ENCODE measurements around the gene GREM2. TPM values are rescaled to one million over a fixed set of nuclear protein-coding genes. Genes with fewer than 3 reads are reported as not detected.

The GREM2 gene
- total RNA-seq, 1 experiment from 2014 or later = not detected

GRCh38 chr1:240579511-240579910 lies 32.4 kb downstream of the GREM2 start:
- H2BK12ac ChIP-seq (ENCODE audit: insufficient read length, low read depth, low read length) = no peak overlapping the region
- no peak overlapping the region for H2AFZ ChIP-seq (ENCODE audit: low read length)
- H2AK5ac ChIP-seq (ENCODE audit: insufficient read length, low read length) = no peak overlapping the region
- no peak overlapping the region for H3K4me3 Mint-ChIP-seq
- H3K27ac Mint-ChIP-seq = no peak overlapping the region
- no peak overlapping the region for H4K91ac ChIP-seq (ENCODE audit: insufficient read length, low read depth, low read length)
- no peak overlapping the region for H2BK120ac ChIP-seq (ENCODE audit: low read depth, low read length, poor library complexity, severe bottlenecking)
- no peak overlapping the region for H2BK5ac ChIP-seq (ENCODE audit: insufficient read length, low read length)
- no peak overlapping the region for H3K4ac ChIP-seq (ENCODE audit: low read depth, low read length)
- no peaks in the 10 kb centered on the region for H4K20me1 ChIP-seq (ENCODE audit: control insufficient read depth, insufficient read depth, insufficient read length)
- H3K4me1 Mint-ChIP-seq = peaks cover 4 to 7% of the 10 kb centered on the region in 2 experiments; a peak in 2 of 4 replicates
- no peaks in the 10 kb centered on the region for H3K79me2 ChIP-seq (ENCODE audit: insufficient read depth, low read length)
- no peak overlapping the region for H3K56ac ChIP-seq (ENCODE audit: insufficient read length, low read depth, low read length)
- H4K5ac ChIP-seq (ENCODE audit: insufficient read length, low read depth, low read length) = no peak overlapping the region
- H3K27me3 Mint-ChIP-seq (ENCODE audit: low read depth) = no peaks in the 10 kb centered on the region
- no peaks in the 10 kb centered on the region for H3K9me3 Mint-ChIP-seq
- H3T11ph ChIP-seq (ENCODE audit: low read length) = no peak overlapping the region
- no peak overlapping the region for H3K27ac ChIP-seq (ENCODE audit: insufficient read length, low read depth, low read length)
- H3K36me3 Mint-ChIP-seq (ENCODE audit: insufficient read depth in 1 of 3, low read depth in 3 of 3) = no peaks in the 10 kb centered on the region
- H3K79me1 ChIP-seq (ENCODE audit: insufficient read depth, low read depth, low read length, poor library complexity, severe bottlenecking) = no peaks in the 10 kb centered on the region
- no peak overlapping the region for H3K4me2 ChIP-seq (ENCODE audit: insufficient read depth, insufficient read length, low read length)
- no peak overlapping the region for H3K9ac ChIP-seq (ENCODE audit: extremely low read depth, insufficient read length, low read length)
- H3K4me1 ChIP-seq (ENCODE audit: insufficient read depth, low read length) = no peaks in the 10 kb centered on the region
- DNase-seq = no peak
- no peak overlapping the region for H2BK20ac ChIP-seq (ENCODE audit: low read depth, low read length, poor library complexity, severe bottlenecking)
- TF ChIP-seq CTCF (conservative IDR thresholded peaks at IDR 0.05) = no peak
- H3K23ac ChIP-seq (ENCODE audit: insufficient read length, low read depth, low read length) = no peak overlapping the region
- H3K9me3 ChIP-seq (ENCODE audit: control insufficient read depth, low read depth, low read length) = no peaks in the 10 kb centered on the region
- H2BK15ac ChIP-seq (ENCODE audit: low read depth, low read length) = no peak overlapping the region
- no peaks in the 10 kb centered on the region for H3K27me3 ChIP-seq (ENCODE audit: insufficient read depth, low read length)
- WGBS (ENCODE audit: extremely low coverage, insufficient read length, low lambda C conversion rate) = no CpG with 5 or more reads among the region's 4 CpGs
- no peak overlapping the region for H3K14ac ChIP-seq (ENCODE audit: insufficient read depth, low read length)
- H3K23me2 ChIP-seq (ENCODE audit: insufficient read length, low read depth, low read length, poor library complexity, severe bottlenecking) = no peaks in the 10 kb centered on the region
- no peak overlapping the region for H3K18ac ChIP-seq (ENCODE audit: insufficient read length, low read depth, low read length)
- H4K8ac ChIP-seq (replicated peaks; ENCODE audit: insufficient read length, low read depth, low read length) = no peak overlapping the region
